Stomach smooth muscle (tissue), 2 donors: ENCODE data around the gene TMSB15A.
A peak's percentile ranks its signal among the peaks of the same experiment; 100 is the strongest.
"Not testable (repeated sequence)": the region's sequence is repeated elsewhere in the genome, so short reads cannot be mapped to it uniquely, and the experiment has no call there.

Experiments
- H3K27ac ChIP-seq: one replicate; pipeline ENCODE4 v1.7.0; 2013; ENCODE audit warnings: mild to moderate bottlenecking, low read length, inconsistent platforms
- H3K27me3 ChIP-seq, 2 donors: one replicate each; pipeline ENCODE4 v1.7.0; 2013; ENCODE audit warnings: low read length in 2 of 2; ENCODE audit not compliant: insufficient read depth in 2 of 2, control insufficient read depth in 1 of 2
- H3K36me3 ChIP-seq, 2 donors: one replicate each; pipeline ENCODE4 v1.7.0; 2013; ENCODE audit warnings: low read length in 2 of 2; ENCODE audit not compliant: control insufficient read depth in 2 of 2, insufficient read depth in 2 of 2
- H3K4me1 ChIP-seq: one replicate; pipeline ENCODE4 v1.7.0; 2013; ENCODE audit warnings: low read length; ENCODE audit not compliant: control insufficient read depth, insufficient read depth
- H3K4me3 ChIP-seq, 2 donors: one replicate each; pipeline ENCODE4 v1.7.0; 2013; ENCODE audit warnings: low read length in 2 of 2
- H3K9ac ChIP-seq, 2 donors: one replicate each; pipeline ENCODE4 v1.7.0; 2013; ENCODE audit warnings: low read length in 2 of 2, mild to moderate bottlenecking in 1 of 2
- H3K9me3 ChIP-seq, 2 donors: one replicate each; pipeline ENCODE4 v1.7.0; 2013; ENCODE audit warnings: low read length in 2 of 2; ENCODE audit not compliant: control insufficient read depth in 2 of 2
- donor health status: healthy.
- donor health status: Pancreatic carcinoma.

Gene TMSB15A

GRCh38 chrX:102515975-102516941, at the start of gene TMSB15A:
TMSB15A (minus strand) TSS chrX:102516739.
- Histone ChIP-seq H3K4me3 (peak within 1 kb of the TSS; percentile 19 to 68), H3K9ac (no peak within 1 kb of the TSS), H3K4me1 (no peaks in the 10 kb centered on the region), H3K27me3 (peaks cover 10 to 11% of the 10 kb centered on the region in 2 donors), H3K9me3 (no peaks in the 10 kb centered on the region), H3K27ac (no peak within 1 kb of the TSS), H3K36me3 (no peaks in the 10 kb centered on the region)

GRCh38 chrX:102560423-102561068, 44.0 kb upstream of the TMSB15A start:
- H3K27ac ChIP-seq, result no peak overlapping the region
- H3K4me1 ChIP-seq, result no peaks in the 10 kb centered on the region
- H3K9me3 ChIP-seq, result no peaks in the 10 kb centered on the region
- H3K27me3 ChIP-seq, result peaks cover 0 to 6% of the 10 kb centered on the region in 2 donors
- no peak overlapping the region for H3K4me3 ChIP-seq
- H3K36me3 ChIP-seq, result no peaks in the 10 kb centered on the region
- no peak overlapping the region for H3K9ac ChIP-seq

DNA sequence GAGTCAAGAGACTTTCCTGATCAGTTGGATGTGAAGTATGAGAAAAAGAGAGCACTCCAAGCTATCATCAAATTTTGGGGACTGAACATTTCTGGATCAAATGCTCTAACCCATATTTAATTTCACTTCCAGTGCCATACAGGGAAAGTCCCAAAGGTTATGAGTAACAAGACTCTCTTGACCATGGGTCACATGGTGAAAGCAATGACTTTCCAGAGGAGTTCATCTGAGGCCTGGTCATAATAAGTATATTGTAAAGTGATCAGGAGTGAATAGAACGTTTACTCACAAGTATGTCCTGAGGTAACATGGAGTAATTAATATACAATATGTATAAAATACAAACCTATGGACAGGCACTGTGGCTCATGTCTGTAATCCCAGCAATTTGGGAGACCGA, 42.1 kb upstream of the TMSB15A start:
- no peaks in the 10 kb centered on the region for H3K4me1 ChIP-seq
- H3K27ac ChIP-seq, result no peak overlapping the region
- H3K9me3 ChIP-seq, result no peaks in the 10 kb centered on the region
- no peaks in the 10 kb centered on the region for H3K36me3 ChIP-seq
- H3K9ac ChIP-seq, result no peak overlapping the region
- peaks cover 0 to 7% of the 10 kb centered on the region in 2 donors for H3K27me3 ChIP-seq
- H3K4me3 ChIP-seq, result no peak overlapping the region

DNA sequence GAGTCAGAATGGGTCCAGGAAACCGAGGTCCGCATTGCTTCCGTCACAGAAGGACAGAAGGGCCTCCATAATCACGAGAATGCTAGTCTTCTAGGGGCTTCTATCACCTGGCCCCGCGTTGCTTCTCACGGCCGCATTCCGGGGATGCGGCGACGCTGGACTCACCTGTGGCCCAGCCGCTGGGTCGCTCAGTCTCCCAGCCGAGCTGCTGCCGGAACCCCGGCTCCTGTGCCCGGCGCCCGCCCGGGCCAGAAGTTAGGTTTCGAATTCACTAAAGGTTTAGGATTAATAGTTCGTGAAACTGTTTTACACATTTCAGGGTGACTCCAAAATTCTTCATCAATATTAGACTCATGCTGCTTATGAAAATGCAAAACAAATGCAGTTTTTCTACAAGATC, 31.7 kb upstream of the TMSB15A start:
- no peak overlapping the region for H3K9ac ChIP-seq
- H3K4me1 ChIP-seq, result no peaks in the 10 kb centered on the region
- H3K4me3 ChIP-seq, result no peak overlapping the region
- H3K27me3 ChIP-seq, result peaks cover 0 to 13% of the 10 kb centered on the region in 2 donors
- no peaks in the 10 kb centered on the region for H3K36me3 ChIP-seq
- no peaks in the 10 kb centered on the region for H3K9me3 ChIP-seq
- H3K27ac ChIP-seq, result no peak overlapping the region

- H3K4me3 ChIP-seq, result peak overlapping the region; percentile 11 to 49
- H3K9me3 ChIP-seq, result no peaks in the 10 kb centered on the region
- no peaks in the 10 kb centered on the region for H3K4me1 ChIP-seq
- no peak overlapping the region for H3K9ac ChIP-seq
- no peak overlapping the region for H3K27ac ChIP-seq
- peaks cover 0 to 13% of the 10 kb centered on the region in 2 donors for H3K27me3 ChIP-seq
- no peaks in the 10 kb centered on the region for H3K36me3 ChIP-seq
Observed at GRCh38 chrX:102546828-102547493, 30.4 kb upstream of the TMSB15A start.

GRCh38 chrX:102546175-102546574, 29.6 kb upstream of the TMSB15A start:
- not testable (repeated sequence) for H3K4me3 ChIP-seq, H3K27ac ChIP-seq, H3K36me3 ChIP-seq, H3K9me3 ChIP-seq, H3K4me1 ChIP-seq, H3K9ac ChIP-seq
- peaks cover 0 to 13% of the 10 kb centered on the region in 2 donors for H3K27me3 ChIP-seq

- Histone ChIP-seq H3K9ac (no peak overlapping the region), H3K27me3 (peaks cover 0 to 9% of the 10 kb centered on the region in 2 donors), H3K4me1 (no peaks in the 10 kb centered on the region), H3K4me3 (no peak overlapping the region), H3K36me3 (no peaks in the 10 kb centered on the region), H3K27ac (no peak overlapping the region), H3K9me3 (no peaks in the 10 kb centered on the region)
Observed at GRCh38 chrX:102535958-102536357, 19.4 kb upstream of the TMSB15A start.

DNA sequence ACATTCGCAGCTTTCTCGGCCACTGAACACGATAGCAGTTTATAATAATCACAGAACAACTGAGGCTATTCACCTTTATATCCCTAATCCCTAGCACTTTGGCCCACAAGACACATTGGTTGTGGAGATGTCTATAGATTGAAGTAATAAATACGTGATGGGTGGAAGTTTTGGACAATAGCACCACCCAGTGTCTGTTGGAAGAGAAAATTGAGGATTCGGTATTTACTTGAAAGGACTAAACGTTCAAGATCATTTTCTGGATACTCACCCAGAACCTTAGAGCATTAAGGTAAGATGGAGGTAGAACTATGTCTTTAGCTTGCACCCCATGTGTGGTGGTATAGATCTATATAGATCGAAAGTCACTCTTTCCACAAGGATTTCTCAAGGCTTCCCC, 787 bp upstream of the TMSB15A start:
- no peak overlapping the region for H3K9ac ChIP-seq
- no peaks in the 10 kb centered on the region for H3K4me1 ChIP-seq
- no peak overlapping the region for H3K27ac ChIP-seq
- no peaks in the 10 kb centered on the region for H3K36me3 ChIP-seq
- peaks cover 8 to 11% of the 10 kb centered on the region in 2 donors for H3K27me3 ChIP-seq
- H3K4me3 ChIP-seq, result no peak overlapping the region
- no peaks in the 10 kb centered on the region for H3K9me3 ChIP-seq

GRCh38 chrX:102514536-102514935, 2.0 kb downstream of the TMSB15A start:
- H3K4me3 ChIP-seq, result no peak overlapping the region
- no peaks in the 10 kb centered on the region for H3K4me1 ChIP-seq
- no peaks in the 10 kb centered on the region for H3K9me3 ChIP-seq
- no peak overlapping the region for H3K27ac ChIP-seq
- H3K36me3 ChIP-seq, result no peaks in the 10 kb centered on the region
- peaks cover 8 to 10% of the 10 kb centered on the region in 2 donors for H3K27me3 ChIP-seq
- H3K9ac ChIP-seq, result no peak overlapping the region

DNA sequence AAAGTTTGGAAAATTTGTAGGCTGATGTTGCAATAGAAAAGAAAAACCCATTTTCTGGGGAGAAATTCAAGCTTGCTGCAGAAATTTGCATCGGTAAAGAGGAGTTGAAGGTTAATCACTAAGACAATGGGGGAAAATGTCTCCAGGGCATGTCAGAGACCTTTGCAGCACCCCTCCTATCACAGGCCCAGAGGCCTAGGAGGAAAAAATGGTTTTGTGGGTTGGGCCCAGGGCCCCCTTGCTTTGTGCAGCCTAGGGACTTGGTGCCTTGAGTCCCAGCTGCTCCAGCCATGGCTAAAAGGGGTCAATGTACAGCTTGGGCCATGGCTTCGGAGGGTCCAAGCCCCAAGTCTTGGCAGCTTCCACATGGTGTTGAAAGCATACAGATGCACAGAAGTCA, 17.8 kb downstream of the TMSB15A start:
- Histone ChIP-seq H3K27me3 (peaks cover 0 to 17% of the 10 kb centered on the region in 2 donors), H3K27ac (no peak overlapping the region), H3K9me3 (no peaks in the 10 kb centered on the region), H3K4me1 (no peaks in the 10 kb centered on the region), H3K36me3 (no peaks in the 10 kb centered on the region), H3K9ac (no peak overlapping the region), H3K4me3 (no peak overlapping the region)
